Measurements from ENCODE around the gene SYT11. TPM values are rescaled to one million over a fixed set of nuclear protein-coding genes. Genes with fewer than 3 reads are reported as not detected.

The SYT11 gene
- total RNA-seq, 2 experiments from 2014 or later, result 8.7 to 9.2 TPM

DNA sequence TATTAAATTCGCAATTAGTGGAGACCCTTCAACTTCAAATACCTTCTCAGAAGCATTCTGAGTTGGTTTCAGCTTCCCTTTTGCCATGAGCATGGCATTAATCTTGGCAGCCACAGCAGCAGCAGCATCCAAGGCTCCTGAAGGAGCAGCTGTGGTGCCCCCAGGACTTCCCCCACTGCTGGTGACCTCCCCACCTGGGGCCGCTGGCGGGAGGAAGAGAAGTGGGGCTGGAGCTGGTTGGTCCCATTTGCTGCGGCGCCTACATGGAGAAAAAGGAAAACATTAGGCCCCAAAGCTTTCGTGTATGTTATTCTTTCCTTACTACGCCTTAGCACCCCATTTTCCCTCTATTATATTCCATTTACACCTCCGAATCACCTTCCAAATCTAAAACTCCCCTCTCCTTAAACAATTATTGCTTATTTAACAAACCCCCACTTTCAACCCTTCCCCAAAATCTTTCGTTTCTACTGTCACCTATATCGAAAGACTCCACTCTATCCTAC, 74.3 kb downstream of the SYT11 start:
- Mint-ChIP-seq H3K36me3 (ENCODE audit: low read depth) (peaks cover 36% of the 10 kb centered on the region), H3K27ac (no peak overlapping the region), H3K4me3 (no peak overlapping the region), H3K27me3 (no peaks in the 10 kb centered on the region), H3K4me1 (ENCODE audit: low read depth) (peaks cover 43% of the 10 kb centered on the region), H3K9me3 (no peaks in the 10 kb centered on the region)
- CTCF ChIA-PET, result interaction anchor here (0.7 to 6.1 kb wide), 14 partner anchors 10 to 196 kb away, joined by 3 to 78 read pairs (median 4); partner anchors contain the start of gene ARHGEF2
- TF ChIP-seq, protein P1, sequence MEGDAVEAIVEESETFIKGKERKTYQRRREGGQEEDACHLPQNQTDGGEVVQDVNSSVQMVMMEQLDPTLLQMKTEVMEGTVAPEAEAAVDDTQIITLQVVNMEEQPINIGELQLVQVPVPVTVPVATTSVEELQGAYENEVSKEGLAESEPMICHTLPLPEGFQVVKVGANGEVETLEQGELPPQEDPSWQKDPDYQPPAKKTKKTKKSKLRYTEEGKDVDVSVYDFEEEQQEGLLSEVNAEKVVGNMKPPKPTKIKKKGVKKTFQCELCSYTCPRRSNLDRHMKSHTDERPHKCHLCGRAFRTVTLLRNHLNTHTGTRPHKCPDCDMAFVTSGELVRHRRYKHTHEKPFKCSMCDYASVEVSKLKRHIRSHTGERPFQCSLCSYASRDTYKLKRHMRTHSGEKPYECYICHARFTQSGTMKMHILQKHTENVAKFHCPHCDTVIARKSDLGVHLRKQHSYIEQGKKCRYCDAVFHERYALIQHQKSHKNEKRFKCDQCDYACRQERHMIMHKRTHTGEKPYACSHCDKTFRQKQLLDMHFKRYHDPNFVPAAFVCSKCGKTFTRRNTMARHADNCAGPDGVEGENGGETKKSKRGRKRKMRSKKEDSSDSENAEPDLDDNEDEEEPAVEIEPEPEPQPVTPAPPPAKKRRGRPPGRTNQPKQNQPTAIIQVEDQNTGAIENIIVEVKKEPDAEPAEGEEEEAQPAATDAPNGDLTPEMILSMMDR (IDR thresholded peaks at IDR 0.05), result no peak
- intact Hi-C loops (cut with micrococcal nuclease), result no loop called here
- DNase-seq, result no peak
- no peak for ATAC-seq
- POLR2A ChIA-PET, result interaction anchor here (0.6 to 6.0 kb wide), 18 partner anchors 10 to 124 kb away, joined by 3 to 54 read pairs (median 6); partner anchors contain the start of gene ARHGEF2

DNA sequence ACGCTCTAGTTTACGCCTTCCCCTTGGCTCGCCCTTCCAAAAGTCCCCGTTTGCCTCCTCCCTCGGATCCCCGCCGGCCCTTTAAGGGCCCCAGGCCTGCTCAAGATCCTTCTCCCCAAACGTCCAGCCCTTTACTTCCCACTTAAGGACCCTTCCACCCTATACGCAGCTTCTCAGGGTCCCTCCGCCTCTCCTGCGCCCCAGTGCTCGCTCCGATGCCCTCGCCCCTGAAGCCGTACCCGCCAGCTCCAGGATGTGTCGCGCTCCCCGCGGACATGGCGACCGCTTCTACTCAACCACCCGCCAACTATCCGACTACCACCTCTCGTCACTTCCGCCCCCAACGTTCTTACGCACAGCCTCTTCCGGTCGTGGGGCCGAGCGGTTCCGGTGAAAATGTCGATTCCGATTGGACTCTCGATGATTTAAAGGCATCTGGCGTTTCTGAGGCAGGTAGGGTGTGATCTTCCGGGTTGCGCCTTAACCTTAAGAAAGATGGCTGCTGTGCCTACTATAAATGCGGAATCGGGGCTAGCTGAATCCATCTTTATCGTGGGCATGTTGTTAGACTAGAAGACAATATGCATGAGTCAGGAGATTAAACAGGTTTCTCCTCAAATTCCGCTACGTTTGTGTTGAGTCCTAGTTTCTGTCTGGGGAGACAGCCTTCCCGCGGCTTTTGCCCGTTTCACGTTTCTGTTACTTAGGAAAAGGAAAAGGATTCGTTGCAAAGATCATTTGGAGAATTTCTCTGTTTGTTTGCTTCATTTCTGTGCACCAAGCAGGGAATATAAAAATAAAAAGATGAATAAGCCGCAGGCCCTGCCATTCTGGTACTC, 74.9 kb downstream of the SYT11 start, which contains the start of gene KHDC4:
KHDC4 (minus strand) TSS at position 317 of the 839 bp plus-strand sequence; CDS start at position 277, 40 bp downstream.
- ATAC-seq, result peak; percentile 95
- Mint-ChIP-seq H3K36me3 (ENCODE audit: low read depth) (peaks cover 31% of the 10 kb centered on the region), H3K4me1 (ENCODE audit: low read depth) (peaks cover 38% of the 10 kb centered on the region), H3K4me3 (no peak within 1 kb of the TSS), H3K9me3 (no peaks in the 10 kb centered on the region), H3K27me3 (no peaks in the 10 kb centered on the region), H3K27ac (no peak within 1 kb of the TSS)
- TF ChIP-seq, protein P1 (IDR thresholded peaks at IDR 0.05), result no peak
- DNase-seq, result peak; percentile 98
- intact Hi-C loops (cut with micrococcal nuclease), result no loop called here
- POLR2A ChIA-PET, result interaction anchor here (0.6 to 6.0 kb wide), 21 partner anchors 9 to 123 kb away, joined by 3 to 54 read pairs (median 6); partner anchors contain the start of genes ARHGEF2 and RIT1
- CTCF ChIA-PET, result interaction anchor here (0.7 to 6.1 kb wide), 15 partner anchors 9 to 132 kb away, joined by 3 to 78 read pairs (median 5); partner anchors contain the start of gene ARHGEF2

Other genes with a start within 250 kb of the SYT11 start
- gene MSTO1, start 249.3 kb upstream of the SYT11 start, total RNA-seq, result 10 to 100 TPM; 52.3 to 57.1 TPM
- gene YY1AP1, start 170.8 kb upstream of the SYT11 start, total RNA-seq, result 10 to 100 TPM; 56.2 to 60.5 TPM
- gene DAP3, start 170.5 kb upstream of the SYT11 start, total RNA-seq, result 100 to 1,000 TPM; 160 to 173 TPM
- gene GON4L, start 2.4 kb upstream of the SYT11 start, total RNA-seq, result 10 to 100 TPM; 43.4 to 46.8 TPM
- gene RIT1, start 51.8 kb downstream of the SYT11 start, total RNA-seq, result 10 to 100 TPM; 21.6 to 24.1 TPM
- 10 to 100 TPM; 68.1 to 71.3 TPM for gene KHDC4, start 74.8 kb downstream of the SYT11 start, total RNA-seq
- gene RXFP4, start 82.1 kb downstream of the SYT11 start, total RNA-seq, result not detected
- 100 to 1,000 TPM; 147 to 150 TPM for gene ARHGEF2, start 119.0 kb downstream of the SYT11 start, total RNA-seq
- 100 to 1,000 TPM; 148 to 150 TPM for gene SSR2, start 161.4 kb downstream of the SYT11 start, total RNA-seq
- 10 to 100 TPM; 36.9 to 39.8 TPM for gene UBQLN4, start 194.2 kb downstream of the SYT11 start, total RNA-seq
- 10 to 100 TPM; 48.9 to 49.4 TPM for gene LAMTOR2, start 195.2 kb downstream of the SYT11 start, total RNA-seq
- under 1 TPM; 0.49 to 0.63 TPM for gene RAB25, start 201.6 kb downstream of the SYT11 start, total RNA-seq
- under 1 TPM; 0.45 to 0.83 TPM for gene MEX3A, start 222.9 kb downstream of the SYT11 start, total RNA-seq

Data from activated CD8-positive, alpha-beta T cell treated with anti-CD3 and anti-CD28 coated beads for 36 hours (primary cell).